Gastroesophageal sphincter (tissue), 3 donors: ENCODE data around the gene CDK18.

Experiments
- CTCF ChIP-seq, 4 experiments: fragments of 200-600 bp in 2 of 4; fragments of 450-650 bp in 2 of 4; sonication (generic) in 1 of 4; IDR thresholded peaks; one replicate each; pipeline ENCODE4 v1.5.1; 2017 to 2019; ENCODE audit warnings: antibody characterized with exemption in 4 of 4, mild to moderate bottlenecking in 2 of 4, moderate library complexity in 2 of 4
- POLR2A ChIP-seq, 2 donors: fragments of 450-650 bp; IDR thresholded peaks; one replicate each; pipeline ENCODE4 v1.6.1; 2017; ENCODE audit warnings: antibody characterized with exemption in 2 of 2, mild to moderate bottlenecking in 2 of 2, moderate library complexity in 1 of 2

- TF ChIP-seq POLR2A (IDR thresholded peaks at IDR 0.05) (no peak), CTCF (IDR thresholded peaks at IDR 0.05) (no peak)
Observed at GRCh38 chr1:205580923-205581180, 76.4 kb downstream of the CDK18 start.
